Caco-2 (cell line): Measurements from ENCODE around the gene SPART. TPM values are rescaled to one million over a fixed set of nuclear protein-coding genes. Genes with fewer than 3 reads are reported as not detected.

Experiments used
- BruUV-seq: library from RNA; stranded (reverse); fragments of 400-500 nt; replicated peaks from 2 replicates; lab custom pipeline; 2021; lab: Mats Ljungman, UMichigan
- CTCF ChIA-PET: fragments of 300-600 bp; sonication (Branson Sonifier 250); formaldehyde crosslinking; loops from one replicate; lab custom pipeline; 2022; ENCODE audit warnings: antibody characterized with exemption; lab: Charles Lee
- POLR2A ChIA-PET: fragments of 300-600 bp; sonication (Branson Sonifier 250); formaldehyde crosslinking; loops from one replicate; lab custom pipeline; 2022; ENCODE audit warnings: antibody characterized with exemption; lab: Charles Lee
- DNase-seq, 2 experiments: peaks; one replicate each; pipeline versions ENCODE4 v3.0.0 to v3.0.0-alpha.2; 2020 to 2022
- H3K27me3 ChIP-seq: replicated peaks from 2 replicates; pipeline ENCODE4 v1.6.0; 2011; ENCODE audit warnings: low read length; ENCODE audit not compliant: control insufficient read depth, insufficient read depth
- H3K36me3 ChIP-seq: 2 replicates; pipeline ENCODE4 v1.5.1; 2011; ENCODE audit warnings: low read length; ENCODE audit not compliant: control insufficient read depth, insufficient read depth
- H3K4me1 ChIP-seq: fragments of 250-450 bp; sonication (Bioruptor Pico); 2 replicates; pipeline ENCODE4 v1.5.1; 2020; ENCODE audit warnings: mild to moderate bottlenecking
- H3K4me3 ChIP-seq: 2 replicates; pipeline ENCODE4 v1.5.1; 2011; ENCODE audit warnings: low read depth, mild to moderate bottlenecking, control low read depth, low read length
- H3K9me3 ChIP-seq: fragments of 250-450 bp; sonication (Bioruptor Pico); 2 replicates; pipeline ENCODE4 v1.5.1; 2020; ENCODE audit warnings: mild to moderate bottlenecking, moderate library complexity
- H3K27ac Mint-ChIP-seq: one replicate; pipeline ENCODE4 v1.8.0; 2022; ENCODE audit warnings: mixed read lengths; ENCODE audit not compliant: unreplicated experiment
- H3K27me3 Mint-ChIP-seq: one replicate; pipeline ENCODE4 v1.8.0; 2022; ENCODE audit warnings: mixed read lengths; ENCODE audit not compliant: insufficient read depth, unreplicated experiment
- H3K36me3 Mint-ChIP-seq: one replicate; pipeline ENCODE4 v1.8.0; 2022; ENCODE audit warnings: mild to moderate bottlenecking, mixed read lengths; ENCODE audit not compliant: insufficient read depth, unreplicated experiment
- H3K4me1 Mint-ChIP-seq: one replicate; pipeline ENCODE4 v1.8.0; 2022; ENCODE audit warnings: low read depth, mixed read lengths; ENCODE audit not compliant: unreplicated experiment
- H3K4me3 Mint-ChIP-seq: one replicate; pipeline ENCODE4 v1.8.0; 2022; ENCODE audit warnings: mild to moderate bottlenecking, moderate library complexity, mixed read lengths; ENCODE audit not compliant: unreplicated experiment
- H3K9me3 Mint-ChIP-seq: one replicate; pipeline ENCODE4 v1.8.0; 2022; ENCODE audit warnings: mixed read lengths; ENCODE audit not compliant: unreplicated experiment
- CTCF ChIP-seq, 2 experiments: fragments of 200-600 bp in 1 of 2; IDR thresholded peaks; 1 replicate in 1 of 2; 2 replicates in 1 of 2; pipeline versions ENCODE4 v1.5.1 to v1.8.0; 2011 to 2022; ENCODE audit warnings: antibody characterized with exemption in 1 of 2, control low read depth in 1 of 2, inconsistent platforms in 1 of 2, low read depth in 1 of 2, low read length in 1 of 2, mild to moderate bottlenecking in 1 of 2, moderate library complexity in 1 of 2; ENCODE audit not compliant: insufficient read depth in 1 of 2, severe bottlenecking in 1 of 2, unreplicated experiment in 1 of 2
- intact Hi-C: fragments of 100-400 bp; cut with micrococcal nuclease; formaldehyde crosslinking; loops from one replicate; pipeline ENCODE4 v1.10.0; 2022; ENCODE audit not compliant: unreplicated experiment
- total RNA-seq: library from RNA; stranded (reverse); gene quantifications from 2 replicates; pipeline ENCODE4 v1.2.3, GENCODE V29; 2022

The SPART gene
- total RNA-seq, 1 experiment from 2014 or later = not detected

GRCh38 chr13:36354842-36355623 lies 8.8 kb upstream of the SPART start:
- Mint-ChIP-seq H3K9me3 (no peaks in the 10 kb centered on the region), H3K4me3 (no peak overlapping the region), H3K27ac (no peak overlapping the region), H3K27me3 (no peaks in the 10 kb centered on the region), H3K36me3 (no peaks in the 10 kb centered on the region), H3K4me1 (no peaks in the 10 kb centered on the region)
- BruUV-seq = no TSS peak
- intact Hi-C loops = no loop called here
- Histone ChIP-seq H3K4me3 (no peak overlapping the region), H3K27me3 (no peaks in the 10 kb centered on the region), H3K36me3 (no peaks in the 10 kb centered on the region), H3K4me1 (no peaks in the 10 kb centered on the region; the same call in 1 of the 2 replicates), H3K9me3 (no peaks in the 10 kb centered on the region)
- no peak for DNase-seq
- no peak for TF ChIP-seq CTCF (IDR thresholded peaks at IDR 0.05; ENCODE audit: insufficient read depth in 1 of 2, low read depth in 1 of 2, low read length in 1 of 2, severe bottlenecking in 1 of 2, unreplicated experiment in 1 of 2)
- POLR2A ChIA-PET = no interaction called here
- CTCF ChIA-PET = no interaction called here

- Histone ChIP-seq H3K36me3 (no peaks in the 10 kb centered on the region), H3K4me1 (no peaks in the 10 kb centered on the region; the same call in 1 of the 2 replicates), H3K4me3 (no peak overlapping the region), H3K9me3 (no peaks in the 10 kb centered on the region), H3K27me3 (no peaks in the 10 kb centered on the region)
- Mint-ChIP-seq H3K27ac (no peak overlapping the region), H3K27me3 (no peaks in the 10 kb centered on the region), H3K4me1 (no peaks in the 10 kb centered on the region), H3K9me3 (no peaks in the 10 kb centered on the region), H3K36me3 (no peaks in the 10 kb centered on the region), H3K4me3 (no peak overlapping the region)
- CTCF ChIA-PET = no interaction called here
- intact Hi-C loops = no loop called here
- no peak for DNase-seq
- TF ChIP-seq CTCF (IDR thresholded peaks at IDR 0.05; ENCODE audit: insufficient read depth in 1 of 2, low read depth in 1 of 2, low read length in 1 of 2, severe bottlenecking in 1 of 2, unreplicated experiment in 1 of 2) = no peak
- POLR2A ChIA-PET = no interaction called here
- BruUV-seq = no TSS peak
Measured at GRCh38 chr13:36353001-36353400, 6.8 kb upstream of the SPART start.

- H3K27me3 Mint-ChIP-seq = no peaks in the 10 kb centered on the region
- no peak overlapping the region for H3K4me3 Mint-ChIP-seq
- H3K36me3 ChIP-seq = no peaks in the 10 kb centered on the region
- H3K9me3 ChIP-seq = no peaks in the 10 kb centered on the region
- ChIA-PET POLR2A (no interaction called here), CTCF (no interaction called here)
- TF ChIP-seq CTCF (IDR thresholded peaks at IDR 0.05; ENCODE audit: insufficient read depth in 1 of 2, low read depth in 1 of 2, low read length in 1 of 2, severe bottlenecking in 1 of 2, unreplicated experiment in 1 of 2) = no peak
- H3K4me1 Mint-ChIP-seq = no peaks in the 10 kb centered on the region
- no peaks in the 10 kb centered on the region for H3K27me3 ChIP-seq
- no peaks in the 10 kb centered on the region; the same call in 1 of the 2 replicates for H3K4me1 ChIP-seq
- intact Hi-C loops = no loop called here
- H3K36me3 Mint-ChIP-seq = no peaks in the 10 kb centered on the region
- BruUV-seq = no TSS peak
- no peak for DNase-seq
- H3K9me3 Mint-ChIP-seq = no peaks in the 10 kb centered on the region
- H3K27ac Mint-ChIP-seq = no peak overlapping the region
- H3K4me3 ChIP-seq = no peak overlapping the region
Measured at GRCh38 chr13:36352350-36352749, 6.2 kb upstream of the SPART start.
